Activated CD4-positive, alpha-beta T cell treated with anti-CD3 and anti-CD28 coated beads for 36 hours (primary cell): ENCODE results near the gene SLC66A1. TPM values are rescaled to one million over a fixed set of nuclear protein-coding genes. Genes with fewer than 3 reads are reported as not detected.
"Not testable (repeated sequence)": the region's sequence is repeated elsewhere in the genome, so short reads cannot be mapped to it uniquely, and the experiment has no call there.

Experiments used
- ATAC-seq: fragments of 200-7000 bp; cut with Tn5 transposase; one replicate; pipeline ENCODE4 v1.10.0; 2021; ENCODE audit warnings: mild to moderate bottlenecking, moderate library complexity
- CTCF ChIA-PET: fragments of 350-600 bp; sonication (Branson Sonifier 250); formaldehyde crosslinking; loops from one replicate; lab custom pipeline; 2021; ENCODE audit warnings: antibody characterized with exemption; lab: Charles Lee
- POLR2A ChIA-PET: fragments of 350-600 bp; sonication (Branson Sonifier 250); formaldehyde crosslinking; loops from one replicate; lab custom pipeline; 2021; ENCODE audit warnings: antibody characterized with exemption, inconsistent platforms; lab: Charles Lee
- DNase-seq: peaks from one replicate; pipeline ENCODE4 v3.0.0-alpha.2; 2020
- H3K27ac Mint-ChIP-seq: one replicate; pipeline ENCODE4 v1.8.0; 2021; ENCODE audit warnings: mixed read lengths
- H3K27me3 Mint-ChIP-seq: one replicate; pipeline ENCODE4 v1.8.0; 2021; ENCODE audit warnings: mixed read lengths
- H3K36me3 Mint-ChIP-seq: one replicate; pipeline ENCODE4 v1.8.0; 2021; ENCODE audit warnings: low read depth, mixed read lengths
- H3K4me1 Mint-ChIP-seq: one replicate; pipeline ENCODE4 v1.8.0; 2021; ENCODE audit warnings: mixed read lengths
- H3K4me3 Mint-ChIP-seq: one replicate; pipeline ENCODE4 v1.8.0; 2021; ENCODE audit warnings: mild to moderate bottlenecking, moderate library complexity, mixed read lengths
- H3K9me3 Mint-ChIP-seq: one replicate; pipeline ENCODE4 v1.8.0; 2021; ENCODE audit warnings: low read depth, mixed read lengths
- intact Hi-C, 2 experiments: fragments of 100-400 bp; cut with DNase I in 1 of 2; cut with micrococcal nuclease in 1 of 2; formaldehyde crosslinking; loops; one replicate each; pipeline versions ENCODE4 v1.14.2 to v1.15.1; 2022 to 2024; cut with DNase I, micrococcal nuclease
- total RNA-seq, 2 experiments: library from RNA; stranded (reverse); gene quantifications; one replicate each; pipeline ENCODE4 v1.2.3, GENCODE V29; 2021

SLC66A1 gene
- 1 to 10 TPM; 5.9 to 6.5 TPM for total RNA-seq

DNA sequence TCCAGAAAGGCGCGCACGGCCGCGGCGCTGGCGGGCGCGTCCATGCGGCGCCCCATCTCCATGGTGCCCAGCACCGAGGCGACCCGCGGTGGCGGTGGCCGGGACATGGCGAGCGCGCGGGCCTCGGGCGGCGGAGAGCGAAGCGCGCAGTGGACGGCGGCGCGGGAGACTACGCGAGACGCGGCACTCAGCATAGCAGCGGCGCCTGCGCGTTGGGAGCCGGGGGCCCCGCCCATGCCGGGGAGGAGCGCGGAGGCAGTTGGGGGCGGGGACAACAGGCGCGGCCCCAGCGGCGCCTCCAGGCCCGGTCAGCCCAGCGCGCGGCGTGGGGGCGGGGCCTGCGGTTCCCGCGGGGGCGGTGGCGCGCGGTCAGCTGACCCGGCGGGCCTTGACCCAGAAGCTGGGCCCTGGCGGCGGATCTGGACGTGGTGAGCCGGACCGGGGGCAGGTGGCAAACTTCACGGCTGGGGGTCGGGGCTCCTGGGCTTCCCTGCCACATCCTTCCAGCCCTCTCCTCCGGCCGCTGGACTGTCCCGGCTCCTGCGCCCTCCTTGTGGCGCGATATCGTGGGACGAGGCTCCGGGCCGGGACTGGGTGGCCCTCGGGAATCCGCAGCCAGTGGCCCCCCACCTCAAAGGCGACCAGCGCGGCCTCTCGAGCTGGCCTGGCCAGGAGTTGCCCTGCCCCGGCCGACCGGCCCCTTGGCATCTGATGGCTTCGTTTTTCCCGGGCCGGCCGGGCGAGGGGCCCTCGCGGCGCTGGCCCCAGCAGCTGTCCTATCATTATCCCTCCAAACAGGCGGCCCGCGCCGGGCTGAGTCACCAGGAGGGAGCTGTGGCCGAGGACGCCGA is at the start of gene SLC66A1, which contains the start of gene AKR7A2:
Gene SLC66A1, plus strand, starts transcription at position 396 of the 851 bp plus-strand sequence. CDS start 5,352 bp downstream, outside the sequence.
Gene AKR7A2, minus strand, starts transcription at position 214 of the 851 bp plus-strand sequence. Its CDS starts 20 bp downstream, at position 194.
- POLR2A ChIA-PET: no interaction called here
- ATAC-seq: peak; percentile 97
- CTCF ChIA-PET: no interaction called here
- Mint-ChIP-seq H3K4me1 (peaks cover 23% of the 10 kb centered on the region), H3K36me3 (peaks cover 9% of the 10 kb centered on the region), H3K27me3 (no peaks in the 10 kb centered on the region), H3K9me3 (no peaks in the 10 kb centered on the region), H3K27ac (peak within 1 kb of the TSS; percentile 61), H3K4me3 (peak within 1 kb of the TSS; percentile 78)
- intact Hi-C loops: loop anchor here (1.0 to 10.0 kb wide), 9 partner anchors 24 to 410 kb away; partner anchors contain the start of genes EMC1 (in 2 of the 2), MRTO4 (in 2 of the 2), AKR7A3 (in 1 of the 2) and ALDH4A1 (in 1 of the 2)
- DNase-seq: peak; percentile 95

- Mint-ChIP-seq H3K36me3 (peaks cover 21% of the 10 kb centered on the region), H3K27me3 (no peaks in the 10 kb centered on the region)
- POLR2A ChIA-PET: interaction anchor here (0.7 kb wide), 1 partner anchor 443 kb away, joined by 4 read pairs; no protein-coding TSS in a partner anchor
These were observed 49.4 kb upstream of the SLC66A1 start for GRCh38 chr1:19262744-19263143.

GRCh38 chr1:19268445-19268844 is 43.7 kb upstream of the SLC66A1 start:
- Mint-ChIP-seq H3K27me3 (peaks cover 9% of the 10 kb centered on the region), H3K9me3 (no peaks in the 10 kb centered on the region), H3K27ac (no peak overlapping the region), H3K4me1 (no peaks in the 10 kb centered on the region), H3K4me3 (no peak overlapping the region), H3K36me3 (peaks cover 5% of the 10 kb centered on the region)
- ATAC-seq (no peak), DNase-seq (no peak)
- intact Hi-C loops: no loop called here
- ChIA-PET CTCF (interaction anchor here (0.6 to 0.9 kb wide), 2 partner anchors 13 to 138 kb away, joined by 3 read pairs; no protein-coding TSS in a partner anchor), POLR2A (no interaction called here)

More at GRCh38 chr1:19262744-19263143, 49.4 kb upstream of the SLC66A1 start:
- DNase-seq: no peak
- H3K9me3 Mint-ChIP-seq: no peaks in the 10 kb centered on the region
- CTCF ChIA-PET: interaction anchor here (1.1 kb wide), 2 partner anchors 355 to 391 kb away, joined by 3 to 4 read pairs; no protein-coding TSS in a partner anchor
- intact Hi-C loops: no loop called here
- H3K4me3 Mint-ChIP-seq: no peak overlapping the region
- H3K27ac Mint-ChIP-seq: no peak overlapping the region
- peaks cover under 1% of the 10 kb centered on the region for H3K4me1 Mint-ChIP-seq
- no peak for ATAC-seq

- H3K4me1 Mint-ChIP-seq, POLR2A ChIA-PET, H3K9me3 Mint-ChIP-seq, intact Hi-C loops, H3K4me3 Mint-ChIP-seq, ATAC-seq, H3K36me3 Mint-ChIP-seq, H3K27ac Mint-ChIP-seq: not testable (repeated sequence)
- DNase-seq: peak; percentile 48
- H3K27me3 Mint-ChIP-seq: peaks cover 14% of the 10 kb centered on the region
- CTCF ChIA-PET: interaction anchor here (0.5 to 1.2 kb wide), 4 partner anchors 15 to 384 kb away, joined by 3 to 4 read pairs (median 3); no protein-coding TSS in a partner anchor
These were observed 42.4 kb upstream of the SLC66A1 start for GRCh38 chr1:19269427-19270342.

DNA sequence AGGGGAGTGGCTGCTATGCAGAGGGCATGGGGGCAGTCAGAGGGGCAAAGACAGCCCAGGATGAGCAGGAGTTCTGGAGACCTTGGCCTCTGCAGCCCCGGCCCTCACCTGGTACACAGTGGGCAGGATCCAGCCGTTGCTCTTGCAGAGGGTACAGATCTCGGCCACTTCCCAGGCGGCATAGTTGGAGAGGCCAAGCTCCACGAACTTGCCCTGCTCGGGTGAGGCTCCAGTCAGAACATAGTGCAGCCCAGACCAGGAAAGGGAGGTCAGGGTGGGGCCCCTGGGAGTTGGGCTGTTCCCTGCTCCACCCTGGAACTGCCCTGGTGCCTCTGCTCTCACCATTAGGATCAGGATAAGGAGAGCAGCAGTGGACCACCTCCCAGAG is 41.8 kb upstream of the SLC66A1 start:
- H3K9me3 Mint-ChIP-seq, H3K36me3 Mint-ChIP-seq, DNase-seq, POLR2A ChIA-PET, H3K4me1 Mint-ChIP-seq, H3K4me3 Mint-ChIP-seq, H3K27ac Mint-ChIP-seq, intact Hi-C loops, ATAC-seq: not testable (repeated sequence)
- H3K27me3 Mint-ChIP-seq: peaks cover 14% of the 10 kb centered on the region
- CTCF ChIA-PET: interaction anchor here (1.2 kb wide), 1 partner anchor 384 kb away, joined by 4 read pairs; no protein-coding TSS in a partner anchor

DNA sequence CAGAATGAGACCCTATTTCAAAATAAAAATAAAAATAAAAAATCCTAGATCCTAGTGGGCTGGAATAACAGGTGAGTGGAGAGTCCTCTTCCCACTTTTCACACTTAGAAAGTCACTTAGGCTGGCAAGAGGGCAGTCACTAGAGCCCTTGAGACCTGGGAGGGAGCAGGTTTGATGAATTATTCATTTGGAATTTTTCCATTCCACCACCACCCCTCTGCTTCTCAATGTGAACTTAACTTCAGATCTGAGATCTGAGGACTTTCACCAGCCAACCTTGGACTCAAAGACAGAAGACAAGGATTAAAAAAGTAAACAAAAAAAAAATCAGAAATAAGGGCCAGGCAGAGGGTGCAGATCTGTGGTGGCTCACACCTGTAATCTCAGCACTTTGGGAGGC is 40.1 kb upstream of the SLC66A1 start:
- DNase-seq: no peak
- H3K27me3 Mint-ChIP-seq: peaks cover 14% of the 10 kb centered on the region
- H3K27ac Mint-ChIP-seq: no peak overlapping the region
- peaks cover 12% of the 10 kb centered on the region for H3K36me3 Mint-ChIP-seq
- CTCF ChIA-PET: no interaction called here
- POLR2A ChIA-PET: no interaction called here
- intact Hi-C loops: no loop called here
- no peaks in the 10 kb centered on the region for H3K4me1 Mint-ChIP-seq
- H3K9me3 Mint-ChIP-seq: peaks cover 8% of the 10 kb centered on the region
- no peak overlapping the region for H3K4me3 Mint-ChIP-seq
- no peak for ATAC-seq

- ATAC-seq: no peak
- ChIA-PET CTCF (no interaction called here), POLR2A (no interaction called here)
- intact Hi-C loops: no loop called here
- peaks cover 12% of the 10 kb centered on the region for H3K36me3 Mint-ChIP-seq
- H3K9me3 Mint-ChIP-seq: peaks cover 8% of the 10 kb centered on the region
- peaks cover 14% of the 10 kb centered on the region for H3K27me3 Mint-ChIP-seq
- no peaks in the 10 kb centered on the region for H3K4me1 Mint-ChIP-seq
- H3K27ac Mint-ChIP-seq: no peak overlapping the region
- H3K4me3 Mint-ChIP-seq: no peak overlapping the region
- no peak for DNase-seq
These were observed 38.9 kb upstream of the SLC66A1 start for GRCh38 chr1:19273106-19273843.

- H3K9me3 Mint-ChIP-seq, H3K27ac Mint-ChIP-seq, H3K4me1 Mint-ChIP-seq, POLR2A ChIA-PET, intact Hi-C loops, H3K4me3 Mint-ChIP-seq, DNase-seq: not testable (repeated sequence)
- ATAC-seq: peak; percentile 64
- Mint-ChIP-seq H3K36me3 (peaks cover 12% of the 10 kb centered on the region), H3K27me3 (peaks cover 14% of the 10 kb centered on the region)
- CTCF ChIA-PET: interaction anchor here (0.7 kb wide), 1 partner anchor 69 kb away, joined by 4 read pairs; no protein-coding TSS in a partner anchor
These were observed 38.1 kb upstream of the SLC66A1 start for GRCh38 chr1:19273844-19274531.

- ATAC-seq (no peak), DNase-seq (no peak)
- Mint-ChIP-seq H3K27ac (no peak overlapping the region), H3K27me3 (peaks cover 14% of the 10 kb centered on the region), H3K4me3 (no peak overlapping the region), H3K4me1 (no peaks in the 10 kb centered on the region), H3K36me3 (peaks cover 12% of the 10 kb centered on the region), H3K9me3 (peaks cover 8% of the 10 kb centered on the region)
- CTCF ChIA-PET: interaction anchor here (0.7 kb wide), 2 partner anchors 69 to 103 kb away, joined by 3 to 4 read pairs; no protein-coding TSS in a partner anchor
- POLR2A ChIA-PET: no interaction called here
- intact Hi-C loops: no loop called here
These were observed 37.5 kb upstream of the SLC66A1 start for GRCh38 chr1:19274636-19275035.

DNA sequence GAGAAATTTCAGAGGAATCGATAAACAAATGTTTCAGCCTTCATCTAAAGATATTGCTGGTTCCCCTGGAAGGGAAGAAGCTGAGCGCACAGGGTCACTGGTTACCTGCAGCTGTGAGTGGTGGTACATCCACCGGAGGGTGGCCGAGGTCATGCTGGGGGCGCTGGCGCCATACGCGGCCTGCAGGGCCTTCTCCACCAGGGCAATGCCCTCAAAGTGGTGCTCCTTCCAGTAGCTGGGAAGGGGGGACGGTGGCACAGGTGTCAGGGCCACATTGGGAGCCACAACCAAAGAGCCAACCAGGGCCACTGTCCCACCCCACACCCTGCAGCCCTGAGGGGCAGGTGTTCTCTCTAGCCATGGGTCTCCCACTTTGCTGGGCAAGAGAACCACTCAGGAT is 28.2 kb upstream of the SLC66A1 start:
- ChIA-PET CTCF (interaction anchor here (1.3 kb wide), 1 partner anchor 10 kb away, joined by 3 read pairs; no protein-coding TSS in a partner anchor), POLR2A (interaction anchor here (0.9 kb wide), 1 partner anchor 9 kb away, joined by 4 read pairs; no protein-coding TSS in a partner anchor)
- H3K27me3 Mint-ChIP-seq: peaks cover 6% of the 10 kb centered on the region
- ATAC-seq: no peak
- no peak overlapping the region for H3K4me3 Mint-ChIP-seq
- no peak overlapping the region for H3K27ac Mint-ChIP-seq
- intact Hi-C loops: no loop called here
- DNase-seq: no peak
- no peaks in the 10 kb centered on the region for H3K9me3 Mint-ChIP-seq
- peaks cover 4% of the 10 kb centered on the region for H3K4me1 Mint-ChIP-seq
- H3K36me3 Mint-ChIP-seq: peaks cover 4% of the 10 kb centered on the region
